Osteoblast (primary cell): ENCODE results near the gene SLC66A1. TPM values are rescaled to one million over a fixed set of nuclear protein-coding genes. Genes with fewer than 3 reads are reported as not detected.
"Not testable (repeated sequence)": the region's sequence is repeated elsewhere in the genome, so short reads cannot be mapped to it uniquely, and the experiment has no call there.

Experiments used
- DNase-seq: peaks from one replicate; pipeline ENCODE4 v3.0.0; 2011; ENCODE audit warnings: low spot score, mixed read lengths; ENCODE audit not compliant: insufficient read length; ENCODE audit errors: missing footprints
- H2AFZ ChIP-seq: 2 replicates; pipeline ENCODE4 v1.6.0; 2011; ENCODE audit warnings: mild to moderate bottlenecking, low read length
- H3K27ac ChIP-seq: 2 replicates; pipeline ENCODE4 v1.5.1; 2011; ENCODE audit warnings: mild to moderate bottlenecking, low read depth, low read length, moderate library complexity
- H3K27me3 ChIP-seq: 2 replicates; pipeline ENCODE4 v1.6.0; 2012; ENCODE audit warnings: mild to moderate bottlenecking, control low read depth, inconsistent platforms, low read length, moderate library complexity; ENCODE audit not compliant: insufficient read depth
- H3K36me3 ChIP-seq: 2 replicates; pipeline ENCODE4 v1.5.1; 2011; ENCODE audit warnings: mild to moderate bottlenecking, low read length, control low read depth, moderate library complexity; ENCODE audit not compliant: insufficient read depth
- H3K4me1 ChIP-seq: 2 replicates; pipeline ENCODE4 v1.5.1; 2011; ENCODE audit warnings: mild to moderate bottlenecking, low read length, control low read depth, moderate library complexity; ENCODE audit not compliant: insufficient read depth
- H3K4me2 ChIP-seq: 2 replicates; pipeline ENCODE4 v1.6.0; 2011; ENCODE audit warnings: mild to moderate bottlenecking, low read length; ENCODE audit not compliant: insufficient read depth
- H3K4me3 ChIP-seq: fragments of 200-600 bp; sonication (generic); 3 replicates; pipeline ENCODE4 v1.5.1; 2012; ENCODE audit warnings: mild to moderate bottlenecking, low read length, inconsistent platforms; ENCODE audit not compliant: insufficient read depth
- H3K79me2 ChIP-seq: 2 replicates; pipeline ENCODE4 v1.6.0; 2012; ENCODE audit warnings: mild to moderate bottlenecking, low read length, control low read depth, inconsistent platforms; ENCODE audit not compliant: insufficient read depth
- H3K9me3 ChIP-seq: 2 replicates; pipeline ENCODE4 v1.5.1; 2011; ENCODE audit warnings: low read depth, low read length, control low read depth
- H4K20me1 ChIP-seq: 2 replicates; pipeline ENCODE4 v1.6.0; 2012; ENCODE audit warnings: mild to moderate bottlenecking, low read length, control low read depth; ENCODE audit not compliant: insufficient read depth
- total RNA-seq: library from RNA; depleted of rRNA; stranded (reverse); fragments of >200 nt; gene quantifications from 2 replicates; pipeline ENCODE4 v1.2.3, GENCODE V29; 2012
- TF ChIP-seq, protein P1 (sequence below): IDR thresholded peaks from 2 replicates; pipeline ENCODE4 v1.5.1; 2011; ENCODE audit warnings: mild to moderate bottlenecking, low read depth, low read length, moderate library complexity; ENCODE audit errors: extremely low read depth

SLC66A1 gene
- total RNA-seq, 1 donor, result 32.6 TPM

DNA sequence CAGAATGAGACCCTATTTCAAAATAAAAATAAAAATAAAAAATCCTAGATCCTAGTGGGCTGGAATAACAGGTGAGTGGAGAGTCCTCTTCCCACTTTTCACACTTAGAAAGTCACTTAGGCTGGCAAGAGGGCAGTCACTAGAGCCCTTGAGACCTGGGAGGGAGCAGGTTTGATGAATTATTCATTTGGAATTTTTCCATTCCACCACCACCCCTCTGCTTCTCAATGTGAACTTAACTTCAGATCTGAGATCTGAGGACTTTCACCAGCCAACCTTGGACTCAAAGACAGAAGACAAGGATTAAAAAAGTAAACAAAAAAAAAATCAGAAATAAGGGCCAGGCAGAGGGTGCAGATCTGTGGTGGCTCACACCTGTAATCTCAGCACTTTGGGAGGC, 40.1 kb upstream of the SLC66A1 start:
- no peaks in the 10 kb centered on the region for H3K36me3 ChIP-seq
- no peaks in the 10 kb centered on the region for H3K9me3 ChIP-seq
- H3K27me3 ChIP-seq, result no peaks in the 10 kb centered on the region
- no peak overlapping the region for H3K4me3 ChIP-seq
- no peaks in the 10 kb centered on the region for H4K20me1 ChIP-seq
- H2AFZ ChIP-seq, result no peak overlapping the region
- peak; percentile 52 for DNase-seq
- H3K79me2 ChIP-seq, result no peaks in the 10 kb centered on the region
- H3K4me2 ChIP-seq, result no peak overlapping the region
- H3K4me1 ChIP-seq, result no peaks in the 10 kb centered on the region
- H3K27ac ChIP-seq, result no peak overlapping the region
- TF ChIP-seq, protein P1, sequence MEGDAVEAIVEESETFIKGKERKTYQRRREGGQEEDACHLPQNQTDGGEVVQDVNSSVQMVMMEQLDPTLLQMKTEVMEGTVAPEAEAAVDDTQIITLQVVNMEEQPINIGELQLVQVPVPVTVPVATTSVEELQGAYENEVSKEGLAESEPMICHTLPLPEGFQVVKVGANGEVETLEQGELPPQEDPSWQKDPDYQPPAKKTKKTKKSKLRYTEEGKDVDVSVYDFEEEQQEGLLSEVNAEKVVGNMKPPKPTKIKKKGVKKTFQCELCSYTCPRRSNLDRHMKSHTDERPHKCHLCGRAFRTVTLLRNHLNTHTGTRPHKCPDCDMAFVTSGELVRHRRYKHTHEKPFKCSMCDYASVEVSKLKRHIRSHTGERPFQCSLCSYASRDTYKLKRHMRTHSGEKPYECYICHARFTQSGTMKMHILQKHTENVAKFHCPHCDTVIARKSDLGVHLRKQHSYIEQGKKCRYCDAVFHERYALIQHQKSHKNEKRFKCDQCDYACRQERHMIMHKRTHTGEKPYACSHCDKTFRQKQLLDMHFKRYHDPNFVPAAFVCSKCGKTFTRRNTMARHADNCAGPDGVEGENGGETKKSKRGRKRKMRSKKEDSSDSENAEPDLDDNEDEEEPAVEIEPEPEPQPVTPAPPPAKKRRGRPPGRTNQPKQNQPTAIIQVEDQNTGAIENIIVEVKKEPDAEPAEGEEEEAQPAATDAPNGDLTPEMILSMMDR, result no peak

DNA sequence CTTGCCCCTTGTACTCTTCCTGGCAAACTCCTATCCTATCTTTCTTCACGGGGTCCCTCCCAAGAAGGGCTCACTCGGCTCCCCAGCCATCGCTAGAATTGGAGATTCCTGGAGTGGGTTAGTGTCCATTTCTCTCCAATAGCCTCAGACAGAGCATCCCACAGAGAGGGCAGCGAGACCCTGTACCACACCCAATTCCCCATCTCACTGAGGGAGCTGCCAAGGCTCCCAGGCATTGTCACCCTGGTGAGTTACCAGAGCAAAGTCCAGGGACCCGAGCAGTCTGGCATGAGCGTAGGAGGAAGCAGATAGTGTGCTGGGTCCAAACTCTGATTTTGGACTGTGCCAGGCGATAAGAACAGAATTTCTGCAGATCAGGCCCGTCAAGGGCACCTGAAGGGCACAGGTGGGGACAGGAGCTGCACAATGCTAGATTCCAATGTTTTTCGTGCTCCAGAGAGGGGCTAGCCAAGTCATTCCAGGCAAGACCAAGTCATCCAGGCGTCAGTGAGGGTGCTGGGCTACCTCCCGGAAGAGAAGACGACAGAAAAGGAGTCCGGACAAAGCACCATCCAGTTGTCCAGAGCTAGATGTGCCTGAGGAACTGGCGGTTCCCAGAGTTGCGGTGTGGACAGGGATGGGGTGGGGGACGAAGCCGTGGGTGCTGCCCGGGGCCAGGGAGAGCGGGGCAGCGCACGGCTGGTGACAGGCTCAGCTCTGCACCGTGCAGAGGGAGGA, 38.9 kb upstream of the SLC66A1 start:
- DNase-seq, result peak; percentile 61
- H3K4me1 ChIP-seq, result no peaks in the 10 kb centered on the region
- H3K36me3 ChIP-seq, result no peaks in the 10 kb centered on the region
- no peak overlapping the region for H2AFZ ChIP-seq
- H3K27ac ChIP-seq, result no peak overlapping the region
- no peaks in the 10 kb centered on the region for H3K9me3 ChIP-seq
- H3K27me3 ChIP-seq, result no peaks in the 10 kb centered on the region
- no peak overlapping the region for H3K4me3 ChIP-seq
- H3K4me2 ChIP-seq, result no peak overlapping the region
- H3K79me2 ChIP-seq, result no peaks in the 10 kb centered on the region
- TF ChIP-seq, protein P1, result no peak
- H4K20me1 ChIP-seq, result no peaks in the 10 kb centered on the region

DNA sequence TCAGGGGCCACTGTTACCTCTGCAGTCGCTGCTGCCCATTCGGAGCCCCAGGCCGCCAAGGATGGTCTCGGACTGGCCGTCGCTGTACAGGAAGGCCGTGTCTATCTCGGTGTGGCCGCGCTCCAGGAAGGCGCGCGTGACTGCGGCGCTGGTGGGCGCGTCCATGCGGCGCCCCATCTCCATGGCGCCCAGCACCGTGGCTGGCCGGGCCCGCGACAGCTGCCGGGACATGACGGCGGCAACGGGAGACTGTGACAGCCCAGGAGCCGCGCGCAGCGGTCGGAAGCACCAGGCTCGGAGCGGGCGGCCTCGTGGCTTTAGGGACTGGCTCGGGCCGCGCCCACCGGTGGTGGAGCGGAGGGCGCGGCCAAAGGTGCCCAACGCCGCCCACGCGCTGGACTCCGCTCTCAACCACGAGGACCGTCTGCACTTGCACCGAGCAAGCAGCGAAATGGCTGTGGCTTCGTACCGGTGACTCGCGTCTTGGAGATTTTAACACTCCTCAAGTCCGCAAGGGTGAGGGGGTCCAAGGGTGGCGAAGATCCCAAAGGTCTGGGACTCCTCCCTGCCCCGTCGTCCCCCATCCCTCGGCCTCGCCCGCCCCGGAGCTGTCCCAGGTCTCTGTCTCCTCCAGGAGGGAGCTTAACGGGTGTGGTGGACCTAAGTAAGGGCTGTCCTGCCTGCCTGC, 38.1 kb upstream of the SLC66A1 start:
- not testable (repeated sequence) for H2AFZ ChIP-seq, H3K36me3 ChIP-seq, H3K27ac ChIP-seq, H3K9me3 ChIP-seq, H3K27me3 ChIP-seq, H3K79me2 ChIP-seq, H4K20me1 ChIP-seq, H3K4me1 ChIP-seq
- peak overlapping the region; percentile 28 for H3K4me2 ChIP-seq
- H3K4me3 ChIP-seq, result peak overlapping the region; percentile 28
- peak; percentile 77 for DNase-seq

DNA sequence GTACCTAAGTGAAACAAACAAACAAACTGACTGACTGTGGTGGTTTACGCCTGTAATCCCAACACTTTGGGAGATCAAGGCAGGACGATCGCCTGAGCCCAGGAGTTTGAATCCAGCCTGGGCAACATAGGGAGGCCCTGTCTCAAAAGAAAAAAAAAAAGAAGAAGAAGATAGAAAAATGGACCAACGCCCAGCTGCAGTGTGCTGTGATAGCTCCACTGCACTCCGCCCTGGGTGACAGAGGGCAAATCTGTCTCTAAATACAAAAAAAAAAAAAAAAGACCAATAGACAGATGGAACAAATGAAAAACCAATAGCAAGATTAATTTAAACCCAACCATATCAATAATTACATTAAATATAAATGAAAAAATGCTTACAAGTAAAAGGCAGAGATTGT, 37.5 kb upstream of the SLC66A1 start:
- no peaks in the 10 kb centered on the region for H3K36me3 ChIP-seq
- no peaks in the 10 kb centered on the region for H4K20me1 ChIP-seq
- TF ChIP-seq, protein P1, result no peak
- no peak for DNase-seq
- H2AFZ ChIP-seq, result no peak overlapping the region
- H3K9me3 ChIP-seq, result no peaks in the 10 kb centered on the region
- H3K4me1 ChIP-seq, result no peaks in the 10 kb centered on the region
- H3K79me2 ChIP-seq, result no peaks in the 10 kb centered on the region
- no peak overlapping the region for H3K4me2 ChIP-seq
- no peak overlapping the region for H3K27ac ChIP-seq
- no peaks in the 10 kb centered on the region for H3K27me3 ChIP-seq
- H3K4me3 ChIP-seq, result no peak overlapping the region
